IMR-90 (cell line): ENCODE data around the gene WDFY1. TPM values are rescaled to one million over a fixed set of nuclear protein-coding genes. Genes with fewer than 3 reads are reported as not detected.

Source experiments
- RAD21 ChIP-seq: IDR thresholded peaks from 2 replicates; pipeline ENCODE4 v1.6.1; 2012; ENCODE audit warnings: low read length, improper control_type of control experiment
- polyA plus RNA-seq, 3 experiments: library from polyadenylated mRNA; depleted of rRNA; stranded (reverse); fragments of >200 nt; gene quantifications; 2 replicates each; pipeline ENCODE4 v1.2.3, GENCODE V29; 2012; ENCODE audit warnings: low replicate concordance in 1 of 3
- total RNA-seq: library from RNA; depleted of rRNA; stranded (reverse); fragments of >200 nt; gene quantifications from 2 replicates; pipeline ENCODE4 v1.2.3, GENCODE V29; 2012
- TF ChIP-seq, protein P1 (sequence below): fragments of 150-350 bp; IDR thresholded peaks from 2 replicates; pipeline ENCODE4 v1.6.1; 2017; ENCODE audit warnings: mild to moderate bottlenecking, antibody characterized with exemption, low read length, low read depth

The WDFY1 gene
- total and polyA plus RNA-seq, 2 of the 4 experiments (the other 2 are of a cell fraction) = 35.6 to 93.6 TPM

- TF ChIP-seq, protein P1, sequence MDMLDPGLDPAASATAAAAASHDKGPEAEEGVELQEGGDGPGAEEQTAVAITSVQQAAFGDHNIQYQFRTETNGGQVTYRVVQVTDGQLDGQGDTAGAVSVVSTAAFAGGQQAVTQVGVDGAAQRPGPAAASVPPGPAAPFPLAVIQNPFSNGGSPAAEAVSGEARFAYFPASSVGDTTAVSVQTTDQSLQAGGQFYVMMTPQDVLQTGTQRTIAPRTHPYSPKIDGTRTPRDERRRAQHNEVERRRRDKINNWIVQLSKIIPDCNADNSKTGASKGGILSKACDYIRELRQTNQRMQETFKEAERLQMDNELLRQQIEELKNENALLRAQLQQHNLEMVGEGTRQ = no peak
- peak; percentile 3; the same call in 1 of the 2 replicates for TF ChIP-seq RAD21
Measured at GRCh38 chr2:223837287-223838061, 107.7 kb downstream of the WDFY1 start, which contains the start of gene AP1S3 (continued).
